ENCODE results near the gene PRTFDC1. TPM values are rescaled to one million over a fixed set of nuclear protein-coding genes. Genes with fewer than 3 reads are reported as not detected.
"Not testable (repeated sequence)": the region's sequence is repeated elsewhere in the genome, so short reads cannot be mapped to it uniquely, and the experiment has no call there.

Gene PRTFDC1
- total RNA-seq, 2 donors from 2014 or later: 0.69 TPM; not detected in 1

GRCh38 chr10:24958091-24958720, 5.8 kb upstream of the PRTFDC1 start:
- DNase-seq (ENCODE audit: low spot score) (no peak), ATAC-seq (no peak)
- H3K36me3 Mint-ChIP-seq: no peaks in the 10 kb centered on the region
- H3K27me3 Mint-ChIP-seq: no peaks in the 10 kb centered on the region
- H3K27ac Mint-ChIP-seq: no peak overlapping the region
- H3K9me3 Mint-ChIP-seq: no peaks in the 10 kb centered on the region
- no peak overlapping the region for H3K4me3 Mint-ChIP-seq
- H3K4me1 Mint-ChIP-seq (ENCODE audit: low read depth in 2 of 2): peaks cover 4 to 6% of the 10 kb centered on the region in 2 donors

- not testable (repeated sequence) for H3K27me3 Mint-ChIP-seq; H3K4me3 Mint-ChIP-seq; ATAC-seq; H3K36me3 Mint-ChIP-seq; H3K4me1 Mint-ChIP-seq (ENCODE audit: low read depth in 2 of 2); DNase-seq (ENCODE audit: low spot score); H3K9me3 Mint-ChIP-seq; H3K27ac Mint-ChIP-seq
Observed at GRCh38 chr10:24957624-24958051, 5.2 kb upstream of the PRTFDC1 start.

- peak overlapping the region; percentile 80 for H3K4me3 Mint-ChIP-seq
- H3K36me3 Mint-ChIP-seq: no peaks in the 10 kb centered on the region
- peaks cover 14 to 15% of the 10 kb centered on the region in 2 donors for H3K4me1 Mint-ChIP-seq (ENCODE audit: low read depth in 2 of 2)
- peak overlapping the region; percentile 60 to 69 for H3K27ac Mint-ChIP-seq
- no peak for DNase-seq (ENCODE audit: low spot score)
- H3K9me3 Mint-ChIP-seq: no peaks in the 10 kb centered on the region
- no peaks in the 10 kb centered on the region for H3K27me3 Mint-ChIP-seq
- no peak for ATAC-seq
Observed at GRCh38 chr10:24953675-24954074, 1.3 kb upstream of the PRTFDC1 start.

- peaks cover 14 to 15% of the 10 kb centered on the region in 2 donors for H3K4me1 Mint-ChIP-seq (ENCODE audit: low read depth in 2 of 2)
- peak overlapping the region; percentile 60 to 69 for H3K27ac Mint-ChIP-seq
- H3K9me3 Mint-ChIP-seq: no peaks in the 10 kb centered on the region
- H3K36me3 Mint-ChIP-seq: no peaks in the 10 kb centered on the region
- no peaks in the 10 kb centered on the region for H3K27me3 Mint-ChIP-seq
- peak overlapping the region; percentile 80 for H3K4me3 Mint-ChIP-seq
- DNase-seq (ENCODE audit: low spot score): peak; percentile 66
- peak; percentile 77 to 84 for ATAC-seq
Observed at GRCh38 chr10:24952707-24953645, 570 bp upstream of the PRTFDC1 start.

- H3K4me1 Mint-ChIP-seq (ENCODE audit: low read depth in 2 of 2): peaks cover 14 to 15% of the 10 kb centered on the region in 2 donors
Observed at GRCh38 chr10:24951201-24952142, 934 bp downstream of the PRTFDC1 start.

GRCh38 chr10:24950439-24950838, 2.0 kb downstream of the PRTFDC1 start:
- H3K27me3 Mint-ChIP-seq: no peaks in the 10 kb centered on the region
- DNase-seq (ENCODE audit: low spot score): no peak

More at GRCh38 chr10:24951201-24952142, 934 bp downstream of the PRTFDC1 start:
- ATAC-seq (peak in 1 of 2 donors; percentile 55), DNase-seq (ENCODE audit: low spot score) (no peak)
- Mint-ChIP-seq H3K27ac (peak overlapping the region; percentile 6 to 42), H3K4me3 (peak overlapping the region; percentile 80), H3K36me3 (no peaks in the 10 kb centered on the region), H3K9me3 (no peaks in the 10 kb centered on the region), H3K27me3 (no peaks in the 10 kb centered on the region)

GRCh38 chr10:24949616-24950015, 2.8 kb downstream of the PRTFDC1 start:
- Mint-ChIP-seq H3K4me3 (no peak overlapping the region), H3K9me3 (no peaks in the 10 kb centered on the region), H3K27me3 (no peaks in the 10 kb centered on the region), H3K36me3 (no peaks in the 10 kb centered on the region), H3K4me1 (ENCODE audit: low read depth in 2 of 2) (peaks cover 14 to 21% of the 10 kb centered on the region in 2 donors), H3K27ac (no peak overlapping the region)
- DNase-seq (ENCODE audit: low spot score) (no peak), ATAC-seq (no peak)

More at GRCh38 chr10:24950439-24950838, 2.0 kb downstream of the PRTFDC1 start:
- no peak for ATAC-seq
- Mint-ChIP-seq H3K27ac (no peak overlapping the region), H3K9me3 (no peaks in the 10 kb centered on the region), H3K36me3 (no peaks in the 10 kb centered on the region), H3K4me3 (no peak overlapping the region), H3K4me1 (ENCODE audit: low read depth in 2 of 2) (peaks cover 14 to 15% of the 10 kb centered on the region in 2 donors)

- no peaks in the 10 kb centered on the region for H3K36me3 Mint-ChIP-seq
Observed at GRCh38 chr10:24947304-24948097, 4.9 kb downstream of the PRTFDC1 start.

GRCh38 chr10:24944512-24945255, 7.7 kb downstream of the PRTFDC1 start:
- ATAC-seq (peak in 1 of 2 donors; percentile 15), DNase-seq (ENCODE audit: low spot score) (no peak)
- H3K27me3 Mint-ChIP-seq: no peaks in the 10 kb centered on the region
- no peaks in the 10 kb centered on the region for H3K9me3 Mint-ChIP-seq
- H3K4me1 Mint-ChIP-seq (ENCODE audit: low read depth in 2 of 2): peaks cover 5 to 7% of the 10 kb centered on the region in 2 donors
- H3K36me3 Mint-ChIP-seq: no peaks in the 10 kb centered on the region
- H3K4me3 Mint-ChIP-seq: no peak overlapping the region
- H3K27ac Mint-ChIP-seq: no peak overlapping the region

More at GRCh38 chr10:24947304-24948097, 4.9 kb downstream of the PRTFDC1 start:
- Mint-ChIP-seq H3K27ac (no peak overlapping the region), H3K4me1 (ENCODE audit: low read depth in 2 of 2) (peaks cover 13 to 14% of the 10 kb centered on the region in 2 donors), H3K4me3 (no peak overlapping the region), H3K27me3 (no peaks in the 10 kb centered on the region), H3K9me3 (no peaks in the 10 kb centered on the region)
- peak in 1 of 2 donors; percentile 52 for ATAC-seq
- no peak for DNase-seq (ENCODE audit: low spot score)

- Mint-ChIP-seq H3K27ac (no peak overlapping the region), H3K9me3 (no peaks in the 10 kb centered on the region), H3K27me3 (no peaks in the 10 kb centered on the region), H3K36me3 (no peaks in the 10 kb centered on the region), H3K4me1 (ENCODE audit: low read depth in 2 of 2) (peaks cover 0 to 12% of the 10 kb centered on the region in 2 donors), H3K4me3 (no peak overlapping the region)
- no peak for DNase-seq (ENCODE audit: low spot score)
- ATAC-seq: no peak
Observed at GRCh38 chr10:24938525-24938924, 13.9 kb downstream of the PRTFDC1 start.

- H3K36me3 Mint-ChIP-seq: no peaks in the 10 kb centered on the region
- H3K9me3 Mint-ChIP-seq: no peaks in the 10 kb centered on the region
- ATAC-seq: no peak
- no peaks in the 10 kb centered on the region for H3K27me3 Mint-ChIP-seq
- no peak for DNase-seq (ENCODE audit: low spot score)
- peaks cover 0 to 12% of the 10 kb centered on the region in 2 donors for H3K4me1 Mint-ChIP-seq (ENCODE audit: low read depth in 2 of 2)
- no peak overlapping the region for H3K27ac Mint-ChIP-seq
- no peak overlapping the region for H3K4me3 Mint-ChIP-seq
Observed at GRCh38 chr10:24938076-24938475, 14.3 kb downstream of the PRTFDC1 start.

Measured in natural killer cell treated with Interleukin-12 subunit alpha and Interleukin-12 subunit beta and Interleukin-15 and Interleukin-18, amount 100 ng/mL, for 72 hours (primary cell).